Breast epithelium (tissue), 4 donors: ENCODE measurements around the gene CEP250. TPM values are rescaled to one million over a fixed set of nuclear protein-coding genes. Genes with fewer than 3 reads are reported as not detected.
"Not testable (repeated sequence)": the region's sequence is repeated elsewhere in the genome, so short reads cannot be mapped to it uniquely, and the experiment has no call there.

Source experiments
- DNase-seq, 2 donors: peaks; one replicate each; pipeline ENCODE4 v3.0.0-alpha.2; 2019; ENCODE audit warnings: low spot score in 2 of 2
- H3K27ac ChIP-seq, 2 donors: fragments of 200-600 bp; sonication (generic) in 1 of 2; one replicate each; pipeline ENCODE4 v1.5.1; 2016 to 2019; ENCODE audit warnings: mild to moderate bottlenecking in 1 of 2
- H3K27me3 ChIP-seq, 2 donors: fragments of 200-600 bp; sonication (generic) in 1 of 2; one replicate each; pipeline versions ENCODE4 v1.5.1 to v1.6.0; 2017 to 2019; ENCODE audit warnings: control low read depth in 1 of 2, mild to moderate bottlenecking in 1 of 2
- H3K36me3 ChIP-seq: fragments of 200-600 bp; one replicate; pipeline ENCODE4 v1.5.1; 2019
- H3K4me1 ChIP-seq, 2 donors: fragments of 200-600 bp; sonication (generic); one replicate each; pipeline ENCODE4 v1.5.1; 2016 to 2019; ENCODE audit warnings: control low read depth in 1 of 2
- H3K4me3 ChIP-seq, 3 donors: fragments of 200-600 bp; sonication (generic); 1 replicate in 2 of 3; 2 replicates in 1 of 3; pipeline ENCODE4 v1.5.1; 2016 to 2019; ENCODE audit warnings: mild to moderate bottlenecking in 3 of 3, moderate library complexity in 2 of 3
- H3K9me3 ChIP-seq, 2 donors: fragments of 200-600 bp; sonication (generic) in 1 of 2; one replicate each; pipeline ENCODE4 v1.5.1; 2016 to 2019; ENCODE audit warnings: control low read depth in 1 of 2
- POLR2A ChIP-seq: fragments of 450-650 bp; IDR thresholded peaks from one replicate; pipeline ENCODE4 v1.6.1; 2016; ENCODE audit warnings: antibody characterized with exemption, mild to moderate bottlenecking, moderate library complexity
- POLR2AphosphoS5 ChIP-seq, 3 donors: sonication (generic); formaldehyde crosslinking; IDR thresholded peaks; one replicate each; pipeline ENCODE4 v1.6.1; 2017; ENCODE audit warnings: antibody characterized with exemption in 3 of 3
- intact Hi-C: fragments of 100-400 bp; cut with DNase I; formaldehyde crosslinking; loops from one replicate; pipeline ENCODE4 v1.15.1; 2023; ENCODE audit warnings: low total_unique reads
- total RNA-seq, 3 donors: library from RNA; depleted of rRNA; stranded (reverse); fragments of >200 nt; gene quantifications; one replicate each; pipeline ENCODE4 v1.1.0, GENCODE V29; 2016
- TF ChIP-seq, protein P1 (sequence below), 3 donors: fragments of 450-650 bp; IDR thresholded peaks; one replicate each; pipeline ENCODE4 v1.5.1; 2016 to 2017; ENCODE audit warnings: antibody characterized with exemption in 3 of 3, mild to moderate bottlenecking in 3 of 3, moderate library complexity in 3 of 3

CEP250 gene
- total RNA-seq, 3 donors from 2014 or later, result 22.2 to 28.5 (median 23.3) TPM

DNA sequence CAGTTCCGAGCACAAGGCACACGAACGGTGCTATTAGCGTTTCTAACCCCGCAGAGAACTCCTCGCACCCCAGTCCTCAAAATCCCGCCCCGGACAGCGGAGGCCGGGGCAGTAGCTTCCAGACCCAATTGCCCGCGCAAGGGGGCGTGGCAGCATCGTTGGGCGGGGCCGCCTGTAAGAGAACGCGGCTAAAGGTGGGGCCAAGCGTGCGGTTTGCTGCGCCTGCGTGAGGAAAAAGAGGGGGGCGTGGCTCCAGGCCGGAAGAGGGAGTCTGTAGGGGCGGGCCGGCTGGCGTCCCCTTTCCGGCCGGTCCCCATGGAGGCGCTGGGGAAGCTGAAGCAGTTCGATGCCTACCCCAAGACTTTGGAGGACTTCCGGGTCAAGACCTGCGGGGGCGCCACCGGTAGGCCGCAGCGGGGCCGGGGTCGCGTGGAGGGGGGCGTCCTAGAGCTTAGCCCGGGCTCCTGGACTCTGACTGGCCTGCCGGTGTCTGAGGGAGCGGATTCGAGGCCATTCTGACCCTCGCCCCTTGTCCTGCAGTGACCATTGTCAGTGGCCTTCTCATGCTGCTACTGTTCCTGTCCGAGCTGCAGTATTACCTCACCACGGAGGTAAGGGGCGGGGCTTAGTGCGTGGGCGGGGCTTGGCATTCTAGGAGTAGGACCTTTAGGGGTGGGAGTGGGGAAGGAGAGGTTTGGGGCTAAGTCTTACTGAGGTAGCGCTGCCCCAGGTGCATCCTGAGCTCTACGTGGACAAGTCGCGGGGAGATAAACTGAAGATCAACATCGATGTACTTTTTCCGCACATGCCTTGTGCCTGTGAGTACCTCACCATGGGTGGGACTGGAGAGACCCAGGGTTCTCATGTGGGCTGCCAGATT lies 86.6 kb downstream of the CEP250 start, which contains the start of gene ERGIC3:
ERGIC3 (plus strand) TSS at position 296 of the 880 bp plus-strand sequence; CDS start at position 316, 20 bp downstream.
- no peaks in the 10 kb centered on the region for H3K36me3 ChIP-seq
- peak within 1 kb of the TSS; percentile 74 to 98 (median 92) for H3K4me3 ChIP-seq
- peak; percentile 95 to 97 for DNase-seq
- peak within 1 kb of the TSS; percentile 86 to 88 for H3K27ac ChIP-seq
- H3K27me3 ChIP-seq, result no peaks in the 10 kb centered on the region
- no peaks in the 10 kb centered on the region for H3K9me3 ChIP-seq
- intact Hi-C loops, result no loop called here
- no peaks in the 10 kb centered on the region for H3K4me1 ChIP-seq
- TF ChIP-seq, protein P1, sequence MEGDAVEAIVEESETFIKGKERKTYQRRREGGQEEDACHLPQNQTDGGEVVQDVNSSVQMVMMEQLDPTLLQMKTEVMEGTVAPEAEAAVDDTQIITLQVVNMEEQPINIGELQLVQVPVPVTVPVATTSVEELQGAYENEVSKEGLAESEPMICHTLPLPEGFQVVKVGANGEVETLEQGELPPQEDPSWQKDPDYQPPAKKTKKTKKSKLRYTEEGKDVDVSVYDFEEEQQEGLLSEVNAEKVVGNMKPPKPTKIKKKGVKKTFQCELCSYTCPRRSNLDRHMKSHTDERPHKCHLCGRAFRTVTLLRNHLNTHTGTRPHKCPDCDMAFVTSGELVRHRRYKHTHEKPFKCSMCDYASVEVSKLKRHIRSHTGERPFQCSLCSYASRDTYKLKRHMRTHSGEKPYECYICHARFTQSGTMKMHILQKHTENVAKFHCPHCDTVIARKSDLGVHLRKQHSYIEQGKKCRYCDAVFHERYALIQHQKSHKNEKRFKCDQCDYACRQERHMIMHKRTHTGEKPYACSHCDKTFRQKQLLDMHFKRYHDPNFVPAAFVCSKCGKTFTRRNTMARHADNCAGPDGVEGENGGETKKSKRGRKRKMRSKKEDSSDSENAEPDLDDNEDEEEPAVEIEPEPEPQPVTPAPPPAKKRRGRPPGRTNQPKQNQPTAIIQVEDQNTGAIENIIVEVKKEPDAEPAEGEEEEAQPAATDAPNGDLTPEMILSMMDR (IDR thresholded peaks at IDR 0.05), result peak in 1 of 3 donors; percentile 17
- peak; percentile 22 for TF ChIP-seq POLR2A
- TF ChIP-seq POLR2AphosphoS5 (IDR thresholded peaks at IDR 0.05), result peak; percentile 36 to 51 (median 37)

DNA sequence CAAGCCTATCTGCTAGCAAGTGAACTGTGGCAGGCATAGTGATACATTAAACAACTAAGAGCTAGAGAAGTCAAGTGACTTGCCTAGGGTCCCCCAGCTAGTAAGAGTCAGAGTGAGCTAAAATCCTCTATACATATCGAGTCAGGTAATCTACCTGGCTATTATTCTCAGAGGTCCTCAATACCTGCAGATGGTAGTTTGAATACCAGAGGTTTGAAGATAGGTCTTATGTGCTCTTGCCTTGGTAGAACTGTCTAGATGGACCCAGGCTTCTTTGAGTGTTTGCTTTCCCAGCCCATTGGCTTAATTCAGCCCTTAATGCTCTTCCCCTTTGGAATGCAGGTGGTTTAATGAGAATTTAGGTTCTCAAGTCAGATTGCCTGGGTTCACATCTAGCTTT lies 87.6 kb downstream of the CEP250 start:
- Histone ChIP-seq H3K27me3 (no peaks in the 10 kb centered on the region), H3K4me3 (peak overlapping the region in 1 of 3 donors; percentile 98), H3K4me1 (no peaks in the 10 kb centered on the region), H3K9me3 (no peaks in the 10 kb centered on the region), H3K36me3 (no peaks in the 10 kb centered on the region), H3K27ac (no peak overlapping the region)
- no peak for DNase-seq
- intact Hi-C loops, result no loop called here
- TF ChIP-seq, protein P1 (IDR thresholded peaks at IDR 0.05), result no peak
- no peak for TF ChIP-seq POLR2A
- TF ChIP-seq POLR2AphosphoS5 (IDR thresholded peaks at IDR 0.05), result no peak

DNA sequence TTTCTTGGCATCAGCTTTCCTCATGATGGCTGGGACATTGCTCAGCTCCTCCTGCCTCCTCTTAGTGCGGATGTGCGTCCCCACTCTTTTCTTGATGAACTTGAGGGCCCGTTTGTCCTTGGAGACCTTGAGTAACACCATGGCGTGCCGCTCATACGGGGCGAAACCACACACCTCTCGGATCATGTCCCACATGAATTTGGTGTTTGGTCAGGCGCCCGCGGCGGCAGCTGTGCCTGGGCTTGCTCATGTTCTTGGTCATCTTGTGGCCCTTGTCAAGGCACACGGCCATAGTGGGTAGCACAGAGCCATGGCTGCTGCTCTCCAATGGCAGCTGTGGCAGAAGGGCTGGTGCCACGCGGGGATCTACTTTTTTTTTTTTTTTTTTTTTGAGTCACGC lies 89.0 kb downstream of the CEP250 start:
- no peaks in the 10 kb centered on the region for H3K27me3 ChIP-seq
- no peak overlapping the region for H3K27ac ChIP-seq
- intact Hi-C loops, result no loop called here
- H3K36me3 ChIP-seq, result peaks cover 9% of the 10 kb centered on the region
- no peaks in the 10 kb centered on the region for H3K4me1 ChIP-seq
- no peak overlapping the region for H3K4me3 ChIP-seq
- no peak for TF ChIP-seq POLR2AphosphoS5 (IDR thresholded peaks at IDR 0.05)
- TF ChIP-seq, protein P1 (IDR thresholded peaks at IDR 0.05), result no peak
- TF ChIP-seq POLR2A, result no peak
- no peak for DNase-seq
- no peaks in the 10 kb centered on the region for H3K9me3 ChIP-seq

DNA sequence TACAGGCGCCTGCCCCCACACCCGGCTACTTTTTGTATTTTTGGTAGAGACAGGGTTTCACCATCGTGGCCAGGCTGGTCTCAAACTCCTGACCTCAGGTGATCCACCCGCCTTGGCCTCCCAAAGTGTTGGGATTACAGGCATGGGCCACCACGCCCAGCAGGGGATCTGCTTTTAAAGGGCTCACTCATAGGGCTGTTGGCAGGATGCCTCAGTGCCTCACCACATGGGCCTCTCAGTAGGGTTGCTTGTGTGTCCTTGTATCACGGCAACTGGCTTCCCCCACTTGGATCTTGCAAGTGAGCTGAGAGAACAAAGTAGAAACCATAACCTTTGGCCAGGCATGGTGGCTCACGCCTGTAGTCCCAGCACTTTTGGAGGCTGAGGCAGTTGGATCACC lies 89.5 kb downstream of the CEP250 start:
- not testable (repeated sequence) for H3K27ac ChIP-seq, DNase-seq, H3K36me3 ChIP-seq, H3K9me3 ChIP-seq, H3K4me3 ChIP-seq, H3K4me1 ChIP-seq, H3K27me3 ChIP-seq
- intact Hi-C loops, result loop anchor here (5.0 kb wide), 1 partner anchor 837 kb away; no protein-coding TSS in a partner anchor

DNA sequence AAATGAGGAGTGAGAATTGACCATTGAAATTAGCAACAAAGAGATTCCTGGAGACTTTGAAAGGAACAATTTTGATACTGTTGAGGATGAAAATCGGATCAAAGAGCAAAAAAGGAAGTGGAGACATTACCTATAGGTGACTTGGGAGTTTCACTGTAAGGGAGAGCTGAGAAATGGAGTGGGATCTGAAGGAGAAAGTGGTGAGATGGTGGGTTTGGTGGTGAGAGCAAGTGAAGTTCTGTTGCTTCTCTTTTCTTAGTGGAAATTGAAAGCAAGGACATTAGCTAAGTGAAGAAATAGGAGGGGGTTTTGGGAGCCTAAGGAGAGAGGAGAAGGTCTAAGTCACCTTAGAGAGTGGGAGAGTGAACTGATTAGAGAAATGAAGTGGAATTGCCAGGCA lies 90.7 kb downstream of the CEP250 start:
- no peak overlapping the region for H3K27ac ChIP-seq
- no peaks in the 10 kb centered on the region for H3K4me1 ChIP-seq
- H3K9me3 ChIP-seq, result no peaks in the 10 kb centered on the region
- DNase-seq, result no peak
- intact Hi-C loops, result loop anchor here (5.0 kb wide), 1 partner anchor 836 kb away; no protein-coding TSS in a partner anchor
- TF ChIP-seq POLR2AphosphoS5 (IDR thresholded peaks at IDR 0.05) (no peak), POLR2A (no peak)
- TF ChIP-seq, protein P1 (IDR thresholded peaks at IDR 0.05), result no peak
- H3K4me3 ChIP-seq, result no peak overlapping the region
- peaks cover 9% of the 10 kb centered on the region for H3K36me3 ChIP-seq
- no peaks in the 10 kb centered on the region for H3K27me3 ChIP-seq
